Measurements from ENCODE around the gene KIFBP.

DNA sequence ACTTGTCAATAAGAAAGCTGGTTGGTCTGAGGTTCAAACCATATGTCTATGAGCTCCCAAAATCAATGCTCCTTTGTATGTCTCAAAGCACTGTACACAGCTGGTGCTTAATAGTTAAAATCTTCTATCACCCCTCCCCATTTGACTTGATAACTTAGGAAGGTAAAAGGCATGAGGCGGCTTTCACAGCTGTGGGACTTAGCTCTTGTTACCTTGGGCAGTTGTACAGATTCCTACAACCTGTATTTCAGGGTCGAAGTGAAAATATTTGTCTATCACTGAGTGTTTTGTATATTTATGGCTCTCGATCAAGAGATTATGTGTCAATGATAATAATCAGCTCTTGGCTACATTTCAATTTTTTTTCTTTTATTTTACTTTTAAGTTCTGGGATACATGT is 992 bp upstream of the KIFBP start:
- TF ChIP-seq EZH2 (IDR thresholded peaks at IDR 0.05; ENCODE audit: low read length, unreplicated experiment) (no peak), CTCF (conservative IDR thresholded peaks at IDR 0.05; ENCODE audit: low read depth, low read length) (no peak)

Data from PC-3 (cell line).